Thyroid gland (tissue), 4 donors: ENCODE measurements around the gene TNNI2.

Experiments used
- POLR2A ChIP-seq, 2 donors: fragments of 450-650 bp; IDR thresholded peaks; one replicate each; pipeline ENCODE4 v1.6.1; 2017; ENCODE audit warnings: antibody characterized with exemption in 2 of 2, mild to moderate bottlenecking in 2 of 2, moderate library complexity in 1 of 2
- TF ChIP-seq, protein P1 (sequence below), 6 experiments: fragments of 200-600 bp in 3 of 6; fragments of 450-650 bp in 3 of 6; sonication (generic) in 3 of 6; IDR thresholded peaks; one replicate each; pipeline ENCODE4 v1.5.1; 2016 to 2019; ENCODE audit warnings: antibody characterized with exemption in 6 of 6, mild to moderate bottlenecking in 2 of 6, inconsistent platforms in 1 of 6, moderate library complexity in 1 of 6

DNA sequence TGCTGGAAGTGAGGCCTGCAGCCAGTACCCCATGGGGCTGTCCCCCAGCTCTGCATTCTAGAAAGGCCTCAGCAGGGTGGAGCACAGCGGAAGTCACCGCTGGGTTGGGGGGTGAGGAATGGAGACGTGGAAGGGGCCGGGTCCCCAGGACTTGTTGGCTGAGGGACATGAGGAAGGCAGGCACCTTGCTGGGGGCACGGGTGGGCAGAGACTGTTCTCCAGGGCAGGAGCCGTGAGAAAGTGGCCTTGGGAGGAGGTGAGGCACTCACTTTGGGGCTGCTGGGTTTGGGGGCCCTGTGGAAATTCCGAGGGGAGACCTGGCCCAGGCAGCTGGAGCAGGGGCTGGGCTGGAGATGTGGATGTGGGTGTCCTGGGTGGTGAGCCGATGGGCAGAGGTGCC lies 5.0 kb downstream of the TNNI2 start:
- TF ChIP-seq, protein P1, sequence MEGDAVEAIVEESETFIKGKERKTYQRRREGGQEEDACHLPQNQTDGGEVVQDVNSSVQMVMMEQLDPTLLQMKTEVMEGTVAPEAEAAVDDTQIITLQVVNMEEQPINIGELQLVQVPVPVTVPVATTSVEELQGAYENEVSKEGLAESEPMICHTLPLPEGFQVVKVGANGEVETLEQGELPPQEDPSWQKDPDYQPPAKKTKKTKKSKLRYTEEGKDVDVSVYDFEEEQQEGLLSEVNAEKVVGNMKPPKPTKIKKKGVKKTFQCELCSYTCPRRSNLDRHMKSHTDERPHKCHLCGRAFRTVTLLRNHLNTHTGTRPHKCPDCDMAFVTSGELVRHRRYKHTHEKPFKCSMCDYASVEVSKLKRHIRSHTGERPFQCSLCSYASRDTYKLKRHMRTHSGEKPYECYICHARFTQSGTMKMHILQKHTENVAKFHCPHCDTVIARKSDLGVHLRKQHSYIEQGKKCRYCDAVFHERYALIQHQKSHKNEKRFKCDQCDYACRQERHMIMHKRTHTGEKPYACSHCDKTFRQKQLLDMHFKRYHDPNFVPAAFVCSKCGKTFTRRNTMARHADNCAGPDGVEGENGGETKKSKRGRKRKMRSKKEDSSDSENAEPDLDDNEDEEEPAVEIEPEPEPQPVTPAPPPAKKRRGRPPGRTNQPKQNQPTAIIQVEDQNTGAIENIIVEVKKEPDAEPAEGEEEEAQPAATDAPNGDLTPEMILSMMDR (IDR thresholded peaks at IDR 0.05): no peak
- TF ChIP-seq POLR2A (IDR thresholded peaks at IDR 0.05): no peak
